GM12878 (cell line): ENCODE data around the gene CCDC57. TPM values are rescaled to one million over a fixed set of nuclear protein-coding genes. Genes with fewer than 3 reads are reported as not detected.

Experiments
- ATAC-seq: fragments of 200-7000 bp; cut with Tn5 transposase; 3 replicates; pipeline ENCODE4 v1.9.1; 2020; ENCODE audit warnings: mild to moderate bottlenecking, moderate library complexity
- BruUV-seq: library from RNA; stranded (reverse); fragments of 400-500 nt; replicated peaks from 2 replicates; lab custom pipeline; 2021; lab: Mats Ljungman, UMichigan
- CTCF ChIA-PET: fragments of 300-600 bp; sonication (Branson Sonifier 250); formaldehyde crosslinking; extraction: SDS; loops from one replicate; lab custom pipeline; 2021; ENCODE audit warnings: inconsistent platforms; lab: Yijun Ruan, JAX
- POLR2A ChIA-PET: fragments of 350-600 bp; formaldehyde crosslinking; extraction: SDS; loops from one replicate; lab custom pipeline; 2021; ENCODE audit warnings: inconsistent platforms; lab: Charles Lee
- RAD21 ChIA-PET: fragments of 300-600 bp; sonication (Branson Sonifier 250); formaldehyde crosslinking; loops from one replicate; lab custom pipeline; 2023; ENCODE audit warnings: antibody characterized with exemption; ENCODE audit not compliant: unreplicated experiment; lab: Charles Lee
- SMC1A ChIA-PET: fragments of 300-600 bp; sonication (Branson Sonifier 250); formaldehyde crosslinking; loops from one replicate; lab custom pipeline; 2023; ENCODE audit not compliant: unreplicated experiment, uncharacterized antibody; lab: Charles Lee
- DNase-seq: peaks from one replicate; pipeline ENCODE4 v3.0.0-alpha.2; 2011; ENCODE audit warnings: low read depth, low spot score
- FAIRE-seq: peaks from 3 replicates; lab custom pipeline; 2011; peaks lifted over from hg19 to GRCh38; lab: Jason Lieb, UNC
- H2AFZ ChIP-seq: 2 replicates; pipeline ENCODE4 v1.6.0; 2011; ENCODE audit warnings: low read depth, low read length, control low read depth; ENCODE audit not compliant: control insufficient read depth
- H3K27ac ChIP-seq: 2 replicates; pipeline ENCODE4 v1.5.1; 2011; ENCODE audit warnings: control low read depth; ENCODE audit not compliant: control insufficient read depth, insufficient read depth
- H3K27me3 ChIP-seq, 2 experiments: replicated peaks in 1 of 2; 2 replicates each; pipeline versions ENCODE4 v1.6.0 to v1.6.1; 2011; ENCODE audit warnings: low read length in 1 of 2; ENCODE audit not compliant: control insufficient read depth in 2 of 2, insufficient read depth in 2 of 2
- H3K36me3 ChIP-seq, 2 experiments: 2 replicates each; pipeline ENCODE4 v1.5.1; 2011; ENCODE audit warnings: low read length in 1 of 2; ENCODE audit not compliant: control insufficient read depth in 2 of 2, insufficient read depth in 2 of 2
- H3K4me1 ChIP-seq: 2 replicates; pipeline ENCODE4 v1.6.1; 2011; ENCODE audit warnings: mild to moderate bottlenecking, low read length, moderate library complexity, mixed read lengths; ENCODE audit not compliant: control insufficient read depth, insufficient read depth
- H3K4me2 ChIP-seq: 2 replicates; pipeline ENCODE4 v1.6.0; 2011; ENCODE audit warnings: control low read depth; ENCODE audit not compliant: control insufficient read depth, insufficient read depth
- H3K4me3 ChIP-seq: fragments of 200-600 bp; sonication (generic); 2 replicates; pipeline ENCODE4 v1.5.1; 2016
- H3K79me2 ChIP-seq: 2 replicates; pipeline ENCODE4 v1.6.0; 2011; ENCODE audit warnings: low read length; ENCODE audit not compliant: control insufficient read depth, insufficient read depth
- H3K9ac ChIP-seq: 2 replicates; pipeline ENCODE4 v1.8.0; 2011; ENCODE audit warnings: low read length, control low read depth, mixed read lengths; ENCODE audit not compliant: control insufficient read depth, insufficient read depth
- H3K9me3 ChIP-seq: replicated peaks from 3 replicates; pipeline ENCODE4 v1.5.1; 2011; ENCODE audit warnings: mild to moderate bottlenecking, low read length; ENCODE audit not compliant: control insufficient read depth, insufficient read depth
- H4K20me1 ChIP-seq: 2 replicates; pipeline ENCODE4 v1.6.0; 2011; ENCODE audit not compliant: control insufficient read depth, insufficient read depth
- MEF2A ChIP-seq: IDR thresholded peaks from 2 replicates; pipeline ENCODE4 v1.6.1; 2011; ENCODE audit warnings: low read depth, mild to moderate bottlenecking, low read length, moderate library complexity; ENCODE audit not compliant: insufficient read depth
- POLR2A ChIP-seq: IDR thresholded peaks from 2 replicates; pipeline ENCODE4 v1.6.1; 2011; ENCODE audit warnings: low read depth, mild to moderate bottlenecking, low read length
- RUNX3 ChIP-seq: IDR thresholded peaks from 2 replicates; pipeline ENCODE4 v1.6.1; 2012; ENCODE audit warnings: low read length, inconsistent platforms
- SP1 ChIP-seq: IDR thresholded peaks from one replicate; pipeline ENCODE4 v1.6.1; 2011; ENCODE audit warnings: low read depth, low read length
- WGBS: methylation state at CpG from one replicate; pipeline ENCODE4 v1.1.6; 2016; ENCODE audit warnings: low lambda C conversion rate; ENCODE audit not compliant: insufficient replicate concordance, insufficient coverage; ENCODE audit errors: missing lambda C conversion rate; 5-methylcytosine and 5-hydroxymethylcytosine counted together
- in situ Hi-C: fragments of 300-500 bp; cut with MboI; formaldehyde crosslinking; loops from 9 replicates; pipeline ENCODE4 v1.14.3; 2018; ENCODE audit warnings: mixed read lengths
- intact Hi-C: fragments of 100-400 bp; cut with micrococcal nuclease; formaldehyde crosslinking; loops from one replicate; pipeline ENCODE4 v1.14.2; 2022; ENCODE audit not compliant: unreplicated experiment
- polyA plus RNA-seq, 11 experiments: library from polyadenylated mRNA; depleted of rRNA in 4 of 11; unstranded in 6 of 11; stranded (reverse) in 5 of 11; fragments of >200 nt; fragmentation: Nextera tagmentation in 4 of 11; fragmentation: Illumina TruSeq in 1 of 11; extraction: Ambion mirVana in 4 of 11; extraction: Trizol in 1 of 11; gene quantifications; 1 replicate in 1 of 11; 2 replicates in 10 of 11; pipeline versions ENCODE4 v1.2.1 to v1.2.3, GENCODE V29; 2011 to 2016; ENCODE audit warnings: inconsistent platforms in 2 of 11, missing spikeins in 2 of 11, low read depth in 1 of 11
- total RNA-seq, 4 experiments: library from RNA; depleted of rRNA in 3 of 4; stranded (reverse); fragments of >200 nt in 3 of 4; fragmentation: Illumina TruSeq in 1 of 4; extraction: Trizol in 1 of 4; gene quantifications; 2 replicates each; pipeline versions ENCODE4 v1.2.1 to v1.2.3, GENCODE V29; 2013 to 2021
- TF ChIP-seq, protein P1 (sequence below): fragments of 450-650 bp; IDR thresholded peaks from 2 replicates; pipeline ENCODE4 v1.6.1; 2018; ENCODE audit warnings: mild to moderate bottlenecking, low read depth, moderate library complexity; ENCODE audit not compliant: partially characterized antibody

Gene CCDC57
- total and polyA plus RNA-seq, 10 of the 15 experiments (the other 5 are each of a cell fraction or from before 2014, with no cell fraction given), result 5.4 to 123 (median 45.8) TPM

DNA sequence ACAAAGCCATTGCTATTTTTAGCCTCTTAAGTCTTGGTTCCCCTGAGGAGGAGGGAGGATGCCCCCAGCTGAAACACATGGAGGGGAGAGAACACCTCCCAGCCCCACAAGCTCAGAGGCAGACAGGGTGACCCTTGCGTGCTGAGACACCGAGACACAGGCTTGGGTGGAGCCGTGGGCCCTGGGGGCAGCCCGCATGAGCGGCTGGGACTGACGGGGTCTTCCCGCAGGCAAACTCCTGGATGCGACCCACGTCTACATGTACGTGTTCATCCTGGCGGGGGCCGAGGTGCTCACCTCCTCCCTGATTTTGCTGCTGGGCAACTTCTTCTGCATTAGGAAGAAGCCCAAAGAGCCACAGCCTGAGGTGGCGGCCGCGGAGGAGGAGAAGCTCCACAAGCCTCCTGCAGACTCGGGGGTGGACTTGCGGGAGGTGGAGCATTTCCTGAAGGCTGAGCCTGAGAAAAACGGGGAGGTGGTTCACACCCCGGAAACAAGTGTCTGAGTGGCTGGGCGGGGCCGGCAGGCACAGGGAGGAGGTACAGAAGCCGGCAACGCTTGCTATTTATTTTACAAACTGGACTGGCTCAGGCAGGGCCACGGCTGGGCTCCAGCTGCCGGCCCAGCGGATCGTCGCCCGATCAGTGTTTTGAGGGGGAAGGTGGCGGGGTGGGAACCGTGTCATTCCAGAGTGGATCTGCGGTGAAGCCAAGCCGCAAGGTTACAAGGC, 26.0 kb upstream of the CCDC57 start:
- Histone ChIP-seq H3K4me3 (no peak overlapping the region), H3K27me3 (no peaks in the 10 kb centered on the region), H2AFZ (no peak overlapping the region), H3K79me2 (peaks cover 26% of the 10 kb centered on the region), H3K9ac (peak overlapping the region; percentile 20; the same call in 1 of the 2 replicates), H3K9me3 (no peaks in the 10 kb centered on the region), H3K27ac (peak overlapping the region; percentile 48; the same call in 1 of the 2 replicates), H3K4me2 (peak overlapping the region; percentile 57; the same call in 1 of the 2 replicates), H3K36me3 (peaks cover 14 to 37% of the 10 kb centered on the region in 2 experiments; a peak in 3 of 4 replicates), H4K20me1 (peaks cover 3% of the 10 kb centered on the region; the same call in 1 of the 2 replicates), H3K4me1 (peaks cover 55% of the 10 kb centered on the region)
- BruUV-seq, result TSS peak; percentile 53
- POLR2A ChIA-PET, result interaction anchor here (0.6 to 1.3 kb wide), 2 partner anchors 58 to 115 kb away, joined by 3 read pairs; no protein-coding TSS in a partner anchor
- TF ChIP-seq MEF2A (0 out of 2 replicates have a peak, but pooled peaks have one; percentile 11), RUNX3 (0 out of 2 replicates have a peak, but pooled peaks have one; percentile 15), SP1 (no peak), POLR2A (peak; percentile 43)
- TF ChIP-seq, protein P1, sequence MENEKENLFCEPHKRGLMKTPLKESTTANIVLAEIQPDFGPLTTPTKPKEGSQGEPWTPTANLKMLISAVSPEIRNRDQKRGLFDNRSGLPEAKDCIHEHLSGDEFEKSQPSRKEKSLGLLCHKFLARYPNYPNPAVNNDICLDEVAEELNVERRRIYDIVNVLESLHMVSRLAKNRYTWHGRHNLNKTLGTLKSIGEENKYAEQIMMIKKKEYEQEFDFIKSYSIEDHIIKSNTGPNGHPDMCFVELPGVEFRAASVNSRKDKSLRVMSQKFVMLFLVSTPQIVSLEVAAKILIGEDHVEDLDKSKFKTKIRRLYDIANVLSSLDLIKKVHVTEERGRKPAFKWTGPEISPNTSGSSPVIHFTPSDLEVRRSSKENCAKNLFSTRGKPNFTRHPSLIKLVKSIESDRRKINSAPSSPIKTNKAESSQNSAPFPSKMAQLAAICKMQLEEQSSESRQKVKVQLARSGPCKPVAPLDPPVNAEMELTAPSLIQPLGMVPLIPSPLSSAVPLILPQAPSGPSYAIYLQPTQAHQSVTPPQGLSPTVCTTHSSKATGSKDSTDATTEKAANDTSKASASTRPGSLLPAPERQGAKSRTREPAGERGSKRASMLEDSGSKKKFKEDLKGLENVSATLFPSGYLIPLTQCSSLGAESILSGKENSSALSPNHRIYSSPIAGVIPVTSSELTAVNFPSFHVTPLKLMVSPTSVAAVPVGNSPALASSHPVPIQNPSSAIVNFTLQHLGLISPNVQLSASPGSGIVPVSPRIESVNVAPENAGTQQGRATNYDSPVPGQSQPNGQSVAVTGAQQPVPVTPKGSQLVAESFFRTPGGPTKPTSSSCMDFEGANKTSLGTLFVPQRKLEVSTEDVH, result peak; percentile 29
- SMC1A ChIA-PET, result no interaction called here
- in situ Hi-C loops, result no loop called here
- DNase-seq (no peak), FAIRE-seq (no peak), ATAC-seq (peak; percentile 29)
- intact Hi-C loops, result no loop called here
- RAD21 ChIA-PET, result interaction anchor here (0.7 to 1.0 kb wide), 2 partner anchors 63 to 82 kb away, joined by 3 read pairs; no protein-coding TSS in a partner anchor
- CTCF ChIA-PET, result interaction anchor here (0.6 to 0.9 kb wide), 2 partner anchors 46 to 64 kb away, joined by 3 read pairs; no protein-coding TSS in a partner anchor
- 31% methylated on average over 33 of the region's 33 CpGs for WGBS
